ENCODE data around the gene SNORC. TPM values are rescaled to one million over a fixed set of nuclear protein-coding genes. Genes with fewer than 3 reads are reported as not detected.

Gene SNORC
- total RNA-seq, 6 donors from 2014 or later, result 0.20 to 2.1 (median 1.0) TPM

- Histone ChIP-seq H3K27me3 (peaks cover 0 to 20% (median 12%) of the 10 kb centered on the region in 4 donors), H3K4me3 (peak overlapping the region in 3 of 4 donors; percentile 45 to 54 (median 52)), H3K36me3 (no peaks in the 10 kb centered on the region), H3K4me1 (peaks cover 7 to 18% (median 14%) of the 10 kb centered on the region in 4 donors), H3K9me3 (no peaks in the 10 kb centered on the region), H3K27ac (no peak overlapping the region)
- peak in 1 of 2 donors; percentile 87 for DNase-seq
- 2 to 3% methylated on average over 16 to 42 of the region's 119 CpGs for WGBS, 2 donors
- TF ChIP-seq CTCF (IDR thresholded peaks at IDR 0.05) (no peak), POLR2A (IDR thresholded peaks at IDR 0.05) (no peak), POLR2AphosphoS5 (IDR thresholded peaks at IDR 0.05) (no peak), EP300 (IDR thresholded peaks at IDR 0.05) (no peak)
- peak in 1 of 2 donors; percentile 9 for ATAC-seq (ENCODE audit: low FRiP score in 2 of 2)
These were observed 6.3 kb downstream of the SNORC start for GRCh38 chr2:232876161-232876977.

GRCh38 chr2:232876978-232877441 is 6.9 kb downstream of the SNORC start:
- peaks cover 7 to 18% (median 14%) of the 10 kb centered on the region in 4 donors for H3K4me1 ChIP-seq
- no peak for ATAC-seq (ENCODE audit: low FRiP score in 2 of 2)
- 30 to 52% methylated on average over 3 to 14 of the region's 21 CpGs for WGBS, 2 donors

GRCh38 chr2:232877940-232878511 is 8.0 kb downstream of the SNORC start:
- Histone ChIP-seq H3K4me1 (peaks cover 7 to 18% (median 14%) of the 10 kb centered on the region in 4 donors), H3K27ac (no peak overlapping the region), H3K9me3 (no peaks in the 10 kb centered on the region), H3K36me3 (no peaks in the 10 kb centered on the region), H3K27me3 (peaks cover 0 to 20% (median 12%) of the 10 kb centered on the region in 4 donors), H3K4me3 (no peak overlapping the region)
- DNase-seq (no peak), ATAC-seq (ENCODE audit: low FRiP score in 2 of 2) (no peak)
- TF ChIP-seq POLR2AphosphoS5 (IDR thresholded peaks at IDR 0.05), result no peak
- TF ChIP-seq EP300 (IDR thresholded peaks at IDR 0.05), result no peak
- no peak for TF ChIP-seq CTCF (IDR thresholded peaks at IDR 0.05)
- TF ChIP-seq POLR2A (IDR thresholded peaks at IDR 0.05), result no peak
- 90 to 97% methylated on average over 4 to 13 of the region's 13 CpGs for WGBS, 2 donors

More at GRCh38 chr2:232876978-232877441, 6.9 kb downstream of the SNORC start:
- Histone ChIP-seq H3K36me3 (no peaks in the 10 kb centered on the region), H3K27ac (no peak overlapping the region), H3K27me3 (peaks cover 0 to 20% (median 12%) of the 10 kb centered on the region in 4 donors), H3K9me3 (no peaks in the 10 kb centered on the region), H3K4me3 (peak overlapping the region in 3 of 4 donors; percentile 45 to 54 (median 52))
- TF ChIP-seq POLR2A (IDR thresholded peaks at IDR 0.05) (no peak), EP300 (IDR thresholded peaks at IDR 0.05) (no peak)
- no peak for DNase-seq

GRCh38 chr2:232878855-232879617 is 9.0 kb downstream of the SNORC start:
- H3K36me3 ChIP-seq, result no peaks in the 10 kb centered on the region
- H3K4me1 ChIP-seq, result peaks cover 7 to 18% (median 14%) of the 10 kb centered on the region in 4 donors
- WGBS, 2 donors, result 86 to 87% methylated on average over 10 to 20 of the region's 20 CpGs
- no peak for TF ChIP-seq POLR2AphosphoS5 (IDR thresholded peaks at IDR 0.05)
- TF ChIP-seq CTCF (IDR thresholded peaks at IDR 0.05), result no peak
- no peak for TF ChIP-seq EP300 (IDR thresholded peaks at IDR 0.05)
- TF ChIP-seq POLR2A (IDR thresholded peaks at IDR 0.05), result no peak
- H3K27me3 ChIP-seq, result peaks cover 0 to 20% (median 12%) of the 10 kb centered on the region in 4 donors
- H3K4me3 ChIP-seq, result no peak overlapping the region
- no peak for ATAC-seq (ENCODE audit: low FRiP score in 2 of 2)
- DNase-seq, result peak in 1 of 2 donors; percentile 62
- H3K9me3 ChIP-seq, result no peaks in the 10 kb centered on the region
- H3K27ac ChIP-seq, result no peak overlapping the region
